Liver (tissue), 9 donors: ENCODE results near the gene PCAT6. TPM values are rescaled to one million over a fixed set of nuclear protein-coding genes. Genes with fewer than 3 reads are reported as not detected.
"Not testable (repeated sequence)": the region's sequence is repeated elsewhere in the genome, so short reads cannot be mapped to it uniquely, and the experiment has no call there.

Experiments
- DNase-seq: peaks from one replicate; pipeline ENCODE4 v3.0.0-alpha.2; 2017; ENCODE audit warnings: low spot score
- H3K27ac ChIP-seq, 2 donors: one replicate each; pipeline ENCODE4 v1.7.0; 2013; ENCODE audit warnings: inconsistent platforms in 2 of 2, low read length in 2 of 2, control low read depth in 1 of 2, low read depth in 1 of 2, mild to moderate bottlenecking in 1 of 2
- H3K27me3 ChIP-seq, 4 donors: one replicate each; pipeline versions ENCODE4 v1.6.1 to v1.7.0; 2013; ENCODE audit warnings: low read length in 3 of 4, inconsistent platforms in 1 of 4, mild to moderate bottlenecking in 1 of 4, moderate library complexity in 1 of 4; ENCODE audit not compliant: control insufficient read depth in 4 of 4, insufficient read depth in 4 of 4
- H3K36me3 ChIP-seq, 4 donors: one replicate each; pipeline versions ENCODE4 v1.6.1 to v1.7.0; 2013; ENCODE audit warnings: low read length in 3 of 4, mild to moderate bottlenecking in 3 of 4, low read depth in 1 of 4, moderate library complexity in 1 of 4; ENCODE audit not compliant: control insufficient read depth in 4 of 4, insufficient read depth in 3 of 4
- H3K4me1 ChIP-seq, 4 donors: one replicate each; pipeline versions ENCODE4 v1.6.1 to v1.7.0; 2013; ENCODE audit warnings: low read length in 3 of 4, mild to moderate bottlenecking in 3 of 4, moderate library complexity in 1 of 4; ENCODE audit not compliant: control insufficient read depth in 4 of 4, insufficient read depth in 4 of 4
- H3K4me3 ChIP-seq, 3 donors: one replicate each; pipeline versions ENCODE4 v1.6.1 to v1.7.0; 2013; ENCODE audit warnings: low read length in 3 of 3, control low read depth in 1 of 3, low read depth in 1 of 3, mild to moderate bottlenecking in 1 of 3
- H3K9ac ChIP-seq, 2 donors: one replicate each; pipeline ENCODE4 v1.7.0; 2013; ENCODE audit warnings: low read length in 2 of 2, mild to moderate bottlenecking in 2 of 2, moderate library complexity in 2 of 2, control low read depth in 1 of 2, low read depth in 1 of 2
- H3K9me3 ChIP-seq, 4 donors: one replicate each; pipeline versions ENCODE4 v1.6.1 to v1.7.0; 2013; ENCODE audit warnings: low read length in 3 of 4; ENCODE audit not compliant: control insufficient read depth in 4 of 4
- CTCF ChIP-seq: fragments of 150-350 bp; IDR thresholded peaks from 2 replicates; pipeline ENCODE4 v1.5.1; 2017; ENCODE audit warnings: improper control_type of control experiment, low read depth, low read length; ENCODE audit not compliant: missing input control
- EGR1 ChIP-seq, 2 donors: IDR thresholded peaks; 2 replicates each; pipeline ENCODE4 v1.6.1; 2016 to 2018; ENCODE audit warnings: antibody characterized with exemption in 2 of 2, low read depth in 2 of 2
- FOXA1 ChIP-seq: IDR thresholded peaks from 2 replicates; pipeline ENCODE4 v1.6.1; 2016; ENCODE audit warnings: antibody characterized with exemption
- FOXA2 ChIP-seq: IDR thresholded peaks from 2 replicates; pipeline ENCODE4 v1.6.1; 2016; ENCODE audit warnings: antibody characterized with exemption
- GABPA ChIP-seq, 2 donors: IDR thresholded peaks in 1 of 2; conservative IDR thresholded peaks in 1 of 2; 2 replicates each; pipeline ENCODE4 v1.6.1; 2016; ENCODE audit warnings: antibody characterized with exemption in 2 of 2, mild to moderate bottlenecking in 1 of 2, moderate library complexity in 1 of 2
- HNF4A ChIP-seq, 2 donors: conservative IDR thresholded peaks; 2 replicates each; pipeline ENCODE4 v1.6.1; 2016; ENCODE audit warnings: antibody characterized with exemption in 2 of 2, mild to moderate bottlenecking in 2 of 2
- HNF4G ChIP-seq: IDR thresholded peaks from 2 replicates; pipeline ENCODE4 v1.6.1; 2016; ENCODE audit warnings: antibody characterized with exemption
- JUND ChIP-seq, 2 donors: IDR thresholded peaks; 2 replicates each; pipeline ENCODE4 v1.6.1; 2016; ENCODE audit warnings: antibody characterized with exemption in 2 of 2
- MAX ChIP-seq: IDR thresholded peaks from 2 replicates; pipeline ENCODE4 v1.6.1; 2016; ENCODE audit warnings: antibody characterized with exemption
- NR2F2 ChIP-seq: IDR thresholded peaks from 2 replicates; pipeline ENCODE4 v1.6.1; 2016; ENCODE audit warnings: antibody characterized with exemption
- RAD21 ChIP-seq, 2 donors: IDR thresholded peaks; 2 replicates each; pipeline ENCODE4 v1.6.1; 2016; ENCODE audit warnings: antibody characterized with exemption in 2 of 2, mild to moderate bottlenecking in 2 of 2
- REST ChIP-seq: IDR thresholded peaks from 2 replicates; pipeline ENCODE4 v1.6.1; 2016; ENCODE audit warnings: antibody characterized with exemption, mild to moderate bottlenecking
- RXRA ChIP-seq, 2 donors: IDR thresholded peaks; 2 replicates each; pipeline ENCODE4 v1.6.1; 2017 to 2018; ENCODE audit warnings: antibody characterized with exemption in 2 of 2, mild to moderate bottlenecking in 1 of 2
- SP1 ChIP-seq: IDR thresholded peaks from 2 replicates; pipeline ENCODE4 v1.6.1; 2018; ENCODE audit warnings: antibody characterized with exemption, mild to moderate bottlenecking
- TAF1 ChIP-seq: conservative IDR thresholded peaks from 2 replicates; pipeline ENCODE4 v1.6.1; 2016; ENCODE audit warnings: antibody characterized with exemption, mild to moderate bottlenecking
- YY1 ChIP-seq: IDR thresholded peaks from 2 replicates; pipeline ENCODE4 v1.6.1; 2016; ENCODE audit warnings: antibody characterized with exemption, mild to moderate bottlenecking
- WGBS: extraction: QIAGEN DNeasy Blood & Tissue Kit; methylation state at CpG from one replicate; pipeline ENCODE4 v1.1.7; 2013; 5-methylcytosine and 5-hydroxymethylcytosine counted together
- polyA plus RNA-seq, 2 donors: library from polyadenylated mRNA; stranded (reverse) in 1 of 2; unstranded in 1 of 2; fragments of 200-250 nt in 1 of 2; fragments of >200 nt in 1 of 2; fragmentation: Nextera tagmentation in 1 of 2; extraction: Ambion mirVana in 1 of 2; gene quantifications; one replicate each; pipeline versions ENCODE4 v1.2.1 to v1.2.3, GENCODE V29; 2013 to 2015
- total RNA-seq, 2 donors: library from RNA; depleted of rRNA; stranded (reverse); fragments of >200 nt; gene quantifications; one replicate each; pipeline ENCODE4 v1.2.3, GENCODE V29; 2014
- TF ChIP-seq, protein P1 (sequence below): IDR thresholded peaks from 2 replicates; pipeline ENCODE4 v1.6.1; 2016; ENCODE audit warnings: antibody characterized with exemption
- donor health status: healthy.
- donor health status: healthy.
- donor health status: healthy.
- donor health status: healthy.
- donor health status: healthy.

PCAT6 gene
- total and polyA plus RNA-seq, 4 donors, result 0.23 to 1.2 TPM; not detected in 2

DNA sequence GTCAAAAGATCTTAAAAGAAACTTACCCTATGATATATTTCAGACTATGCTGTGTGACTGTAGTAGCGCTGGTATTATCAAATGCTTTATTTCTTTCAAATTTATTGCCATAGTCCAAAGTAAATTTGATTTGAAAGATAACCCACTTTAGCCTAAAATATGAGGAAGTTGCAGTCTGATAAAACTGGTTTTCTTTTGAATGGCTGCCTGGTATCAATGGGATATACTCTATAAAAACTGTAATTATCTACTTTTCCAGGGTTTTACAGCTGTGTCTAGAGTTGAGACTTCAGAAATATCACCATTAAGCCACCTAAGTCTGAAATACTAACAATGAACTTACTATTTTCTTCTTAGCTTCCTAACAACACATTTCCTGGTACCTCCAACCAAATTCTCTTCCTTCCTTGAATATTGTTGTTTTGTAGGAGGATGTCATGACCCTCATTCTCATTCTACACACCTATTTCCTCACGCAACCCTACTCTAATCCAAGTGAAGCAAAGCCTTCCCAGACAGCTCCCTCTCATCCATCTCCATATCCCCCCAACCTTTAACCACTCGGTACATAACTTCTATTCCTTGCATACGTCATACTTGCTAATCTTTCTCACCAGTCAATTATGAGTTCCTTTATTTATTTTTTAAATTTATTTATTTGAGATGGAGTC, 19.5 kb upstream of the PCAT6 start (continued):
- no peak for TF ChIP-seq MAX
- no peak for TF ChIP-seq FOXA1
- no peak for TF ChIP-seq FOXA2

GRCh38 chr1:202794051-202794740, 16.6 kb upstream of the PCAT6 start:
- no peaks in the 10 kb centered on the region for H3K36me3 ChIP-seq
- H3K4me3 ChIP-seq, result no peak overlapping the region
- TF ChIP-seq MAX (no peak), FOXA1 (no peak), RAD21 (IDR thresholded peaks at IDR 0.05) (no peak), NR2F2 (no peak)
- TF ChIP-seq, protein P1, sequence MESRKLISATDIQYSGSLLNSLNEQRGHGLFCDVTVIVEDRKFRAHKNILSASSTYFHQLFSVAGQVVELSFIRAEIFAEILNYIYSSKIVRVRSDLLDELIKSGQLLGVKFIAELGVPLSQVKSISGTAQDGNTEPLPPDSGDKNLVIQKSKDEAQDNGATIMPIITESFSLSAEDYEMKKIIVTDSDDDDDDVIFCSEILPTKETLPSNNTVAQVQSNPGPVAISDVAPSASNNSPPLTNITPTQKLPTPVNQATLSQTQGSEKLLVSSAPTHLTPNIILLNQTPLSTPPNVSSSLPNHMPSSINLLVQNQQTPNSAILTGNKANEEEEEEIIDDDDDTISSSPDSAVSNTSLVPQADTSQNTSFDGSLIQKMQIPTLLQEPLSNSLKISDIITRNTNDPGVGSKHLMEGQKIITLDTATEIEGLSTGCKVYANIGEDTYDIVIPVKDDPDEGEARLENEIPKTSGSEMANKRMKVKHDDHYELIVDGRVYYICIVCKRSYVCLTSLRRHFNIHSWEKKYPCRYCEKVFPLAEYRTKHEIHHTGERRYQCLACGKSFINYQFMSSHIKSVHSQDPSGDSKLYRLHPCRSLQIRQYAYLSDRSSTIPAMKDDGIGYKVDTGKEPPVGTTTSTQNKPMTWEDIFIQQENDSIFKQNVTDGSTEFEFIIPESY, result no peak
- H3K9me3 ChIP-seq, result no peaks in the 10 kb centered on the region
- no peaks in the 10 kb centered on the region for H3K4me1 ChIP-seq
- no peak for DNase-seq
- no peak overlapping the region for H3K27ac ChIP-seq
- no peaks in the 10 kb centered on the region for H3K27me3 ChIP-seq
- no peak overlapping the region for H3K9ac ChIP-seq

DNA sequence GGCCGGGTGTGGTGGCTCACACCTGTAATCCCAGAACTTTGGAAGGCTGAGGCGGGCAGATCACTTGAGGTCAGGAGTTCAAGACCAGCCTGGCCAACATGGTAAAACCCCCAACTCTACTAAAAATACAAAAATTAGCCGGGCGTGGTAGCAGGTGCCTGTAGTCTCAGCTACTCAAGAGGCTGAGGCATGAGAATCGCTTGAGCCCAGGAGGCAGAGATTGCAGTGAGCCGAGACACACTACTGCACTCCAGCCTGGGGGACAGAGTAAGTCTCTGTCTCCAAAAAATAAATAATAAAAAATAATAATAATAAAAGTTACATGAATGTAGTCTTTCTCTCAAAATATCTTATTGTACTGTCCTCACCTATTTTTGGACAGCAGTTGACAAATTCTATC, 15.8 kb upstream of the PCAT6 start:
- H3K4me1 ChIP-seq, result not testable (repeated sequence)
- 86% methylated on average over 6 of the region's 6 CpGs for WGBS

GRCh38 chr1:202796670-202797069, 14.1 kb upstream of the PCAT6 start:
- Histone ChIP-seq H3K27me3 (no peaks in the 10 kb centered on the region), H3K9me3 (no peaks in the 10 kb centered on the region), H3K4me1 (no peaks in the 10 kb centered on the region), H3K4me3 (no peak overlapping the region), H3K9ac (no peak overlapping the region), H3K27ac (no peak overlapping the region), H3K36me3 (no peaks in the 10 kb centered on the region)
- DNase-seq, result no peak
- 93% methylated on average over 7 of the region's 7 CpGs for WGBS
- TF ChIP-seq CTCF (no peak), JUND (IDR thresholded peaks at IDR 0.05) (no peak), REST (no peak), HNF4G (no peak), GABPA (IDR thresholded peaks at IDR 0.05 in 1 of 2, conservative IDR thresholded peaks at IDR 0.05 in 1 of 2) (no peak), MAX (no peak), HNF4A (conservative IDR thresholded peaks at IDR 0.05) (no peak), EGR1 (IDR thresholded peaks at IDR 0.05; ENCODE audit: low read depth in 2 of 2) (no peak), FOXA1 (no peak), RXRA (IDR thresholded peaks at IDR 0.05) (no peak), SP1 (no peak), FOXA2 (no peak), TAF1 (no peak), RAD21 (IDR thresholded peaks at IDR 0.05) (no peak), YY1 (no peak), NR2F2 (no peak)

More for the DNA sequence above, 15.8 kb upstream of the PCAT6 start:
- H3K9ac ChIP-seq, H3K9me3 ChIP-seq, DNase-seq, H3K4me3 ChIP-seq, H3K27me3 ChIP-seq, H3K36me3 ChIP-seq, H3K27ac ChIP-seq: not testable (repeated sequence)
